A673 (cell line): ENCODE results near the gene BBS4. TPM values are rescaled to one million over a fixed set of nuclear protein-coding genes. Genes with fewer than 3 reads are reported as not detected.

ENCODE experiments used
- BruUV-seq: library from RNA; stranded (reverse); fragments of 400-500 nt; replicated peaks from 2 replicates; lab custom pipeline; 2021; lab: Mats Ljungman, UMichigan
- CTCF ChIA-PET: fragments of 300-600 bp; sonication (Branson Sonifier 250); formaldehyde crosslinking; loops from one replicate; lab custom pipeline; 2022; ENCODE audit warnings: antibody characterized with exemption; lab: Charles Lee
- POLR2A ChIA-PET: fragments of 300-600 bp; sonication (Branson Sonifier 250); formaldehyde crosslinking; loops from one replicate; lab custom pipeline; 2022; ENCODE audit warnings: antibody characterized with exemption; ENCODE audit not compliant: low non-redundant PET; lab: Charles Lee
- DNase-seq: peaks from one replicate; pipeline ENCODE4 v3.0.0-alpha.2; 2015; ENCODE audit warnings: low spot score
- H3K27ac ChIP-seq: fragments of 200-600 bp; sonication (generic); 2 replicates; pipeline ENCODE4 v1.5.1; 2016; ENCODE audit warnings: mixed run types, low read depth, mild to moderate bottlenecking, mixed read lengths, antibody characterized with exemption, low read length; ENCODE audit not compliant: poor library complexity, severe bottlenecking
- H3K27me3 ChIP-seq: fragments of 200-600 bp; sonication (generic); replicated peaks from 2 replicates; pipeline ENCODE4 v1.6.1; 2017; ENCODE audit warnings: mixed run types, low read depth, mild to moderate bottlenecking, mixed read lengths, antibody characterized with exemption, low read length; ENCODE audit not compliant: insufficient read depth, poor library complexity
- H3K36me3 ChIP-seq: fragments of 200-600 bp; sonication (generic); 2 replicates; pipeline ENCODE4 v1.6.1; 2016; ENCODE audit warnings: mixed run types, mild to moderate bottlenecking, mixed read lengths, antibody characterized with exemption, low read length; ENCODE audit not compliant: insufficient read depth, poor library complexity, severe bottlenecking
- H3K4me1 ChIP-seq: fragments of 200-600 bp; sonication (generic); 2 replicates; pipeline ENCODE4 v1.6.1; 2017; ENCODE audit warnings: mixed run types, mild to moderate bottlenecking, mixed read lengths, antibody characterized with exemption, low read length; ENCODE audit not compliant: insufficient read depth, poor library complexity, severe bottlenecking
- H3K4me3 ChIP-seq: fragments of 200-600 bp; sonication (generic); 2 replicates; pipeline ENCODE4 v1.5.1; 2016; ENCODE audit warnings: low read depth, mixed run types, mild to moderate bottlenecking, mixed read lengths, low read length; ENCODE audit not compliant: poor library complexity, severe bottlenecking
- H3K9me3 ChIP-seq: fragments of 200-600 bp; sonication (generic); 2 replicates; pipeline ENCODE4 v1.6.1; 2016; ENCODE audit warnings: mixed run types, low read depth, mild to moderate bottlenecking, mixed read lengths, antibody characterized with exemption, low read length; ENCODE audit not compliant: poor library complexity, severe bottlenecking
- CTCF ChIP-seq: fragments of 300-800, 200-600 bp; sonication (generic); conservative IDR thresholded peaks from 2 replicates; pipeline ENCODE4 v1.5.1; 2017; ENCODE audit warnings: low read depth, mild to moderate bottlenecking, antibody characterized with exemption, low read length, moderate library complexity, mixed read lengths
- EZH2 ChIP-seq: fragments of 200-600 bp; sonication (generic); IDR thresholded peaks from 2 replicates; pipeline ENCODE4 v1.6.1; 2017; ENCODE audit warnings: borderline replicate concordance, low read depth, mild to moderate bottlenecking, mixed read lengths, antibody characterized with exemption, low read length; ENCODE audit not compliant: poor library complexity, severe bottlenecking
- intact Hi-C: fragments of 100-400 bp; cut with micrococcal nuclease; formaldehyde crosslinking; loops from one replicate; pipeline ENCODE4 v1.10.0; 2022; ENCODE audit not compliant: unreplicated experiment
- total RNA-seq: library from RNA; stranded (reverse); gene quantifications from 2 replicates; pipeline ENCODE4 v1.2.3, GENCODE V29; 2021

Gene BBS4
- total RNA-seq, 1 experiment from 2014 or later: 22.9 TPM

- Histone ChIP-seq H3K4me3 (no peak overlapping the region), H3K27ac (no peak overlapping the region), H3K4me1 (peaks cover 12% of the 10 kb centered on the region), H3K36me3 (no peaks in the 10 kb centered on the region), H3K9me3 (no peaks in the 10 kb centered on the region), H3K27me3 (no peaks in the 10 kb centered on the region)
- TF ChIP-seq EZH2: no peak
- no peak for TF ChIP-seq CTCF
- POLR2A ChIA-PET: no interaction called here
- intact Hi-C loops: no loop called here
- CTCF ChIA-PET: no interaction called here
- BruUV-seq: no TSS peak
- DNase-seq: no peak
These were observed 99.8 kb downstream of the BBS4 start for GRCh38 chr15:72785841-72786240.

GRCh38 chr15:72786242-72786641 is 100.2 kb downstream of the BBS4 start:
- DNase-seq: no peak
- no TSS peak for BruUV-seq
- no peak for TF ChIP-seq CTCF
- TF ChIP-seq EZH2: no peak
- Histone ChIP-seq H3K36me3 (no peaks in the 10 kb centered on the region), H3K27ac (no peak overlapping the region), H3K27me3 (no peaks in the 10 kb centered on the region), H3K4me1 (peaks cover 12% of the 10 kb centered on the region), H3K9me3 (no peaks in the 10 kb centered on the region), H3K4me3 (no peak overlapping the region)
- POLR2A ChIA-PET: no interaction called here
- intact Hi-C loops: no loop called here
- CTCF ChIA-PET: no interaction called here

GRCh38 chr15:72786676-72787345 is 100.8 kb downstream of the BBS4 start:
- DNase-seq: no peak
- no peak overlapping the region for H3K27ac ChIP-seq
- TF ChIP-seq CTCF: no peak
- TF ChIP-seq EZH2: no peak
- peaks cover 11% of the 10 kb centered on the region for H3K4me1 ChIP-seq
- no TSS peak for BruUV-seq
- ChIA-PET POLR2A (no interaction called here), CTCF (no interaction called here)
- intact Hi-C loops: no loop called here
- H3K36me3 ChIP-seq: no peaks in the 10 kb centered on the region
- no peak overlapping the region for H3K4me3 ChIP-seq
- no peaks in the 10 kb centered on the region for H3K27me3 ChIP-seq
- no peaks in the 10 kb centered on the region for H3K9me3 ChIP-seq
